NCI-H82 treated with DMSO at 0.1 percent for 48 hours (cell line): Measurements from ENCODE around the gene KLHL17.
"Not testable (repeated sequence)": the region's sequence is repeated elsewhere in the genome, so short reads cannot be mapped to it uniquely, and the experiment has no call there.

Experiments
- DNase-seq: peaks from one replicate; lab custom pipeline; 2025; ENCODE audit not compliant: unreplicated experiment; lab: John Stamatoyannopoulos, UW

KLHL17 gene

DNA sequence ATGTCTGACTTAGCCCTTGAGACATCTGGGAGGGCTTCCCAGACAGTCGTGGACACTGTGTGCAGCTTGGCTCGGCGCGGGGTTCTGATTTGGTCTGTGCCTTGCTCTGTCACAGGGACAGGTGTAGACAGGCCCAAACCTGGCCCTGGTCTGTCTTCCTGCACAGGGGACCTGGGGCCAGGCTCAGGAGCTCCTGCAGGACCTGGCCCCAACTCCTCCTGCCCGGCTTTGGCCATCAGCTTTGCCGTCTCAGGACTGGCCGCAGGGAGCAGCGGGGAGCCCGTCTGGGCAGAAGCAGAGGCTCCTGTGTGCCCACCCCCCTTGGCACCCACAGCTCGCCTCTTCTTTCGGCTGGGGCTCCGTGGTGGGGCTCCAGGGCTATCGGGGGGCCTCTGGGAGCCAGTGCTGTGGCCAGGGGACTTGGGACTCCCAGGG, 19.8 kb downstream of the KLHL17 start:
- no peak for DNase-seq

DNA sequence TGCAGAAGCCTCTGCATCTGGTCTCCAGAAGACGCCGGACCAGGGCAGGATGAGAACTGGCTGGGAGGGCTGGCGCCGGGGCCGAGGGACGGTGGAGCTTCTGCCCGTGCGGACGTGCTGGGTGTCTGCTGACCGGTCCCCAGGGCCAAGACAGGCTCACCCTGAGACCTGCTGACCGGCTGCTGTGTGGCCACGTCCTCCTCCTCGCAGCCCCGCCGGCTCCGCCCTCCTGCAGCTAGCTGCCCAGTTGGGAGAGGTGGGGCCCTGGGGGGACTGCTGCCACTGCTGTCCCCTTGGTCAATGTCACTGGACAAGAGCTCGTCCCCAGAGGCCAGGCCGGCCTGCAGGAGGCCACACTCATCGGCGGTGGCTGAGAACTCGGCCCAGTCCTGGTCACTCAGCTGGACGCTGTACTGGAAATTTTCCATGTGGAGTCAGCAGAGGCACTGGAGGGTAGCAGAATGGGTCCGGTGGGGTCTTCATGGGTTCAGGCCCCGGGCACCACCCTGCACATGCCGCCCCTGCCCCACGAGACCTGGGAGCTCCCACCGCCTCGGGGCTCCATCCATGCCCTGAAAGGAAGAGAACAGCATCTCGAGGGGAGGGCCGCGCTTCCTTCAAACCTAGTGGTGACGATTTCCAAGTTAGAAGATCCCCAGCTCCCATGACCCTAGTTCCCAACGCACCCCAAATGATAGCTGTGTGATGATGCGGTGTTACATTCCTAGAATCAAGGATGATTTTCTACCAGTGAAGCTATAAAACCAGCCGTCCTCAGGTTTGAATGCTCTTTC, 20.4 kb downstream of the KLHL17 start:
- DNase-seq = no peak

DNA sequence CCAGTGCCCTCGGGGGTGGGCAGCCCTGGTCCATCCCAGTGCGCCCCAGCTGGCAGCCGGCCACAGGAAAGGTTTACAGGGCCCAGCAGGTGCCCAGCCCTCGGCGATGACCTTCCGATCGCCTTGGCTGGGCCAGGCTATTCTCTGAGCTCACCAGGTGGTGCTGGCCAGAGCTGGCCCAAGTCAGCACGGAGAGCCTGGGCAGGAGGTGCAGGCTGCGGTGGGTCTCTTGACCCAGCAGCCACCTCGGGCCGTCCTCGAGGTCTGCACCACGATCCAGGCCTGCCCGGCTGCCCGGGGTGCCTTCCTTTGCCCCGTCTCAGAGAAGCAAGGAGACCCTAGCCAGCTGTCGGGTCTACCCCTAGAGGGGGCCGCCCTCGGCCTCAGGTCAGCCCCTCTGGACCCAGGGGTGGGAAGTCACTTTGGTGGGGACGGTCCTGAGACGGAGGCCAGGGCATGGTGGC, 21.1 kb downstream of the KLHL17 start:
- no peak for DNase-seq

DNA sequence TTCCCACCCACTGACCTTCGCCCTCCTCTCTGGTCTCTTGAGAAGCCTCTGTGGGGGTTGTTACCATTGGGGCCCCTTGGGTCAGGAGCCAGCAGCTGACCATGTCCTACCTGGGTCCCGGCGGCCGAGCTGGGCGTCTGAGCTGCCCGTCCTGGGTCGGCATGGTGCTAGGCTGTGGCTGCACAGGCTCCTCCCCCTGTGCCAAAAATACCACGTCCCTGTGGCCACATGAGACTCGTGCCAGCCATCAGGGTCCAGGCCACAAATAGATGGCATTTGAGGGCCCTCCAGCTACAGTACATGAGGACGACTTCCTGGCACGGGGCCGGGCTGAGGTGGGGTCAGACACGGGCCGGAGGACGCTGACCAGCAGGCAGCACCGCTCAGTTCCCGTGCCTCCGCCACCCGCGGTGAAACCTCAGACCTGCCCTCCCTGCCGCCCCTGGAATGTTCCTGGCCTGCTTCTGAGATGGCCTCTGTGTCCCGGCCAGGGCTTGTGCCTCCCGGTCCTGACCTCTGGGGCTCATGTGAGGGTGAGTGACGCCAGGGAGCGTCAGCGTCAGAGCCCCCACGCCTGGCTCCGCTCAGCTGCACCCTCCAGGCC, 21.7 kb downstream of the KLHL17 start, which contains the start of gene PERM1:
Gene PERM1 (minus strand): TSS at position 139 of the 604 bp plus-strand sequence. CDS start 1,064 bp downstream, outside the sequence.
- DNase-seq = no peak

DNA sequence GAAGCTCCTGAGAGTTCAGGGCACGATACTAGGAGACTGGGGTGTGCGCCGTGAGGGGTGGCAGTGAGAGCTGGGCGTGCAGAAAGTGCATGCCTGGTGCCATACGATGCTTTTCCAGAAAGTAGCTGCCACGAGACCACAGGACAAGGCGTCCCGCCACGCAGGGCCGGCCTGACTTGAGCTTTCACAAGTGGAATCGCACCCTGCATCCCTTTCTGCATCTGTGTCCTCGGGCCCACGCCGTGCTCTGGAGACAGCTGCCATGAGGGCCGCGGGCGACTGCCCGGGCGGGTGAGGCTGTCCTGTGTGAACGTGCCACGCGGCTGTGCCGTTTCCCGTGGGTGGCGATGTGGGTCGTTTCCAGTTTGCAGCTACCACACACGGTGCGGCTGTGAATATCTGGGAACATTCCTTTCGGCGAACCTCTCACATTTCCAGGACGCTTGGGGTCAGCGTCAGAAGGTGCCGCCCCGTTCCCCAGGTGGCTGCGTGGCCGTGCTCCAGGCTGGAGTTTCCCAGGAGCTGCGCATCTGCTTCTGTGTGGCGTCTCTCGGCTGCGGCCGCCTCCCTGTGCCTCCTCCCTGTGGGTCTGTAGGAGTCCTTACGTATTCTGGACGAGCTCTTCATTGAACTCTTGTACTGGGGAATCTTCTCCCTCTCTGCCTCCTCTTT, 22.5 kb downstream of the KLHL17 start:
- DNase-seq = no peak

DNA sequence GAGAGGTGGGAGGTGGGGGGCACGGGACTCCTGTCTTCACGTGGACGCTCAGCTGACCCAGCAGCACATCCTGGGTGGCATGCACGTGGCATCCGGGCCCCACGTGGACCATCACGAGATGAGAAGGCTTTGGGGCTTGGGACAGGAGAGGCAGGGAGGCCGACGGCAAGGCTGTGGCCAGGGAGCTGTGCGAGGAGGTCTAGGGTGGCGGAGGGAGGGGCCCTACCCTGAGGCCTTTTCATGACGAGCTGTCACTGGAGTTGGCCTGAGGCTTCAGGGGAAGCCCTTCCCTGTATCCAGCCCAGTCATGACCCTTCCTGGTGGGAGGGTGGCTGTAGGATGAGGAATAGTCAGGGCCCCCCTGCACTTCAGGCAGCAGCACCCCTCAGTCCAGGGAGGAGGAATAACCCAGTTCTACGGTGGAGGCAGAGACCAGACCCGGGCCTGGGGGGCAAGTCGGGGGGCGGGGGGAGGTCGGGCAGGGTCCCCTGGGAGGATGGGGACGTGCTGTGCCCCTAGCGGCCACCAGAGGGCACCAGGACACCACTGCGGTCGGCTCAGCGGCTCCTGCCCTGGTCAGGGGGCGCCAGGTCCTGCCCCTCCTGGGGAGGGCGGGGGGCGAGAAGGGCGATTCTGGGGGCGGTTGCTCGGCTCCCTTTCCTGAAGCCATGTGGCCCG, 23.6 kb downstream of the KLHL17 start:
- DNase-seq = no peak

DNA sequence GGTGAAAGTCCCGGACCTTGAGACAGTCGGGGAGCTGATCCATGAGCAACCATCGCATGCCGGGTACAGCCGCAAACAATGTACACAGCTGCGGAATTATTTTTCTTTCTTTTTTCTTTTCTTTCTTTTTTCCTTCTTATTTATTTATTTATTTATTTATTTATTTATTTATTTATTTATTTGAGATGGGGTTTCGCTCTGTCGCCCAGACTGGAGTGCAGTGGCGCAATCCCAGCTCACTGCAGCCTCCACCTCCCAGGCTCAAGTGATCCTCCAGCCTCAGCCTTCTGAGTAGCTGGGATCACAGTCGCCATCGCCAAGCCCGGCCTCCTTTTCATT, 24.1 kb downstream of the KLHL17 start:
- no peak for DNase-seq

DNA sequence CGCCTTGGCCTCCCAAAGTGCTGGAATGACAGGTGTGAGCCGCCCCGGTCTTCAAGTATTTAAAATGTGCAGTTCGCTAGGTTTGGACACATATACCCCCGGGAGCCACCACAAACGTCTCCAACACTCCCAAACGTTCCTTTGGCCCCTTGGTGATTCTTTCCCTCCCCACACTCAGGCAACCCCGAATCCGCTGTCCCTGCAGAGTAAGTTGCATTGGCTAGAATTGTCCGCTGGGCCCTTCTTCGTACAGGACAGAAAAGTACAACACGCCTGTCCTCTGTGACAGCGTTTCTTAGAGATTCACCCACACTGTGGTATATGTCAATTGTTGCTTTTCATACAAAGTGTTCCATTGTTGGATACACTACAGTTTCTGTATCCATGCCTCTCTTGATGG, 24.7 kb downstream of the KLHL17 start:
- DNase-seq = no peak

DNA sequence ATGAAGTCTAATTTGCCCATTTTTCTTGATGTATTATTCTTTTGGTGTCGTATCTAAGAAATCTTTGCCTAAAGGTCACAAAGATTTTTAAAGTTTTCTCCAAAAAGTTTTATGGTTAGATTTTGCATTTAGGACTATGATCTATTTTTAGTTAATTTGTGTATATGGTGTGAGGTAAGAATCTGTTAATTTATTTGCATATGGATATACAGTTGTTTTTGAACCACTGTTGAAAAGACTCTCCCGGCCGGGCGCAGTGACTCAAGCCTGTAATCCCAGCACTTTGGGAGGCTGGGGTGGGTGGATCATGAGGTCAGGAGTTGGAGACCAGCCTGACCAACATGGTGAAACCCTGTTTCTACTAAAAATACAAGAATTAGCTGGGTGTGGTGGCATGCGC, 27.7 kb downstream of the KLHL17 start:
- DNase-seq = not testable (repeated sequence)

DNA sequence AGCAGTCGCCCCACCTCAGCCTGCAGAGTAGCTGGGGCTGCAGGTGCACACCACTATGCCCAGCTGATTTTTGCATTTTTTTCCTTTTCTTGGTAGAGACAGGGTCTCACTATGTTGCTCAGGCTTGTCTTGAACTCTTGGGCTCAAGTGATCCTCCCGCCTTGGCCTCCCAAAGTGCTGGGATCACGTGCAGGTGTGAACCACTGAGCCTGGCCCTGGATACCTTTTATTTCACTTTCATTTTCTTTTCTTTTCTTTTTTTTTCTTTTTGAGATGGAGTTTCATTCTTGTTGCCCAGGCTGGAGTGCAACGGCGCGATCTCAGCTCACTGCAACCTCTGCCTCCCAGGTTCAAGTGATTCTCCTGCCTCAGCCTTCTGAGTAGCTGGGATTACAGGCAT, 30.9 kb downstream of the KLHL17 start:
- DNase-seq = not testable (repeated sequence)

DNA sequence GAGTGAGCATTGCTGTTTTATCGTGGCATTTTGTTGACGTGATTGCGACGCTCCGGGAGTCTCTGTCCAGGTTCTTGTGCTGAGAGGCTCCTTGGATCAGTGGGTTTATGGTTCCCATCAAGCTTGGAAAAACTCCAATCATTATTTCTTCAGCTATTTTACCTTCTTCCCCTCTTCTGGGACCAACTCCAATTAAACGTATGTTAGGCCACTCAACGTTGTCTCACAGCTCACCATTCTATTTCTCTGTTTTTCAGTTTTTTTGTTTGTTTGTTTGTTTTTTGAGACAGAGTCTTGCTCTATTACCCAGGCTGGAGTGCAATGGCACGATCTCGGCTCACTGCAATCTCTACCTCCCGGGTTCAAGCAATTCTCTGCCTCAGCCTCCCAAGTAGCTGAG, 31.5 kb downstream of the KLHL17 start:
- no peak for DNase-seq

DNA sequence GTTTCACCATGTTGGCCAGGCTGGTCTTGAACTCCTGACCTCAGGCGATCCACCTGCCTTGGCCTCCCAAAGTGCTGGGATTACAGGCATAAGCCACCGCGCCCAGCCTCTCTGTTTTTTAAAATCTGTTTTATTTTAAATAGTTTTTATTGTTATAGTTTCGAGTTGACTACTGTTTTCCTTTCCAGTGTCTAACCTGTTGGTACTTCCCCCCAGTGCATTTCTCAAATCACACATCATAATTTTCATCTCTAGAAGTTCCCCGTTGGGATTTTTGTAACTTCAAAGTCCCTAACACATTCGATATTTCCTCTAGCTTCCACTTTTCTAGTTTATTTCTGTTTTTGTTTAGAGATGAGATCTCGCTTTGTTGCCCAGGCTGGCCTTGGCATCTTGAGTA, 32.0 kb downstream of the KLHL17 start:
- DNase-seq = no peak

DNA sequence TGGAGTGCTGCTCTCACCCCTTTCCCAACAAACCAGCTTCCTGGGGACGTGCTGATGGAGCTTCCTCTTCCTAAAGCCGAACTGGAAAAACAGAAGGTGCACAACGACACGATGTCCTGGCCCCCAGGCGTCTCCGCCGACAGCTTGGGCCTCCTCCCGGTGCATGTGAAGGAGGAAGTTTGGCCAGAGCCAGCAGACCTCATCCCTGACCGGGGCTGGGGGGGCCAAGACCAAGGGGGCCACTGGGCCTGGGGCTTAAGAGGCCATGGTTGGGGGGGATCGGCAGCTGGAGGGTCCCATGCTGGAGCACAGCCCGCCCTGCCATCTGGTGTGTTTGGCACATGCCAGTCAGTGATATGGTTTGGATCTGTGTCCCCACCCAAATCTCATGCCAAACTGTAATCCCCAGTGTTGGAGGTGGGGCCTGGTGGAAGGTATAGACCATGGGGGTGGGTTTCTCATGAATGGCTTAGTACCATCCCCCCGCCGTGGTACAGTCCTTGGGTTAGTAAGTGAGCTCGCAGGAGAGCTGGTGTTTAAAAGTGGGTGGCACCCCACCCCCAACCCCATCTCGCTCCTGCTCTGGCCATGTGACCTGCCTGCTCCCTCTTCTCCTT, 33.1 kb downstream of the KLHL17 start:
- no peak for DNase-seq

DNA sequence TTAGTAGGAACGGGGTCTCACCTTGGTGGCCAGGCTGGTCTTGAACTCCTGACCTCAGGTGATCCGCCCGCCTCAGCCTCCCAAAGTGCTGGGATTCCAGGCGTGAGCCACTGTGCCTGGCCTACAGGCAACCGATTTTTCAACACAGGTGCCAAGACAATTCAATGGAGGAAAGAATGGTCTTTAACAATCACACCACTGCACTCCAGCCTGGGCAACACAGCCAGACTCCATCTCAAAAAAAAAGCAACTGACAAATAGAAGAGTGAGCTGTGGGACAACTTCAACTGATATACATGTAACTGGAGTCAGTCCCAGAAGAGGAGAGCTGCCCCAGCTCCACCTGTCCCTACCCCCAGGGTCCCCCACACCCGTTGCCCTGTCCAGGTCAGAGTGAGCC, 34.2 kb downstream of the KLHL17 start:
- not testable (repeated sequence) for DNase-seq

DNA sequence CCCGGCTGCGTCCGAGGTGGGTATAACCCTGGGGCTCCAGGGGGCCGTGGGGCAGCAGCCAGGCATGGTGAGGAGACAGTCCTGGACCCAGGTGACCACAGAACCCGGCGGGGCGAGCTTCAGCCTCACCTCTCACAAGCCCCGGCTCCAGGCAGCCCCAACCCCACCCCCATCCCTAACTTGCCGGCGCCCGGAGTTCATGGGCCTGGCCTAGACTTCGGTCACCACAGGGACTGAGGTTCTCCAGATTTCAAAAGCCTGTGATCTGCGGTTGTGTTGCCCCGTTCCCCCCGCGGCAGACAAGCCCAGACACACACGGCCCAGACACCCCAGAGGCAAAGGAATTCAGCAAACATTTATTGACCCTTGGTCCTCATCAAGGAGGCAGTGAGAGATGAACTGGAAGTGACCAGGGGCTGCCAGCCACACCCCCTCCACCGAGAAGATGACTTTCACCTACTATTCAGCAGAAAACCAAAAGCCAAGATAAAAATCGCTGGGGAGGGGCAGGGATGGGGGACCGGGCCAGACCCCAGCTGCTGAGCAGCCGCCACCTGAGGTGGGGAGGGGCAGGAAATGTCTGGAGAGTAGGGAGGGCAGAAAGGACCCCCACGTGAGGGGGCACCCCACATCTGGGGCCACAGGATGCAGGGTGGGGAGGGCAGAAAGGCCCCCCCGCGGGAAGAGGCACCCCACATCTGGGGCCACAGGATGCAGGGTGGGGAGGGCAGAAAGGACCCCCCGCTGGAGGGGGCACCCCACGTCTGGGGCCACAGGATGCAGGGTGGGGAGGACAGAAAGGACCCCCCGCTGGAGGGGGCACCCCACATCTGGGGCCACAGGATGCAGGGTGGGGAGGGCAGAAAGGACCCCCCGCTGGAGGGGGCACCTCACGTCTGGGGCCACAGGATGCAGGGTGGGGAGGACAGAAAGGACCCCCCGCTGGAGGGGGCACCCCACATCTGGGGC, 35.6 kb downstream of the KLHL17 start:
- DNase-seq = no peak

DNA sequence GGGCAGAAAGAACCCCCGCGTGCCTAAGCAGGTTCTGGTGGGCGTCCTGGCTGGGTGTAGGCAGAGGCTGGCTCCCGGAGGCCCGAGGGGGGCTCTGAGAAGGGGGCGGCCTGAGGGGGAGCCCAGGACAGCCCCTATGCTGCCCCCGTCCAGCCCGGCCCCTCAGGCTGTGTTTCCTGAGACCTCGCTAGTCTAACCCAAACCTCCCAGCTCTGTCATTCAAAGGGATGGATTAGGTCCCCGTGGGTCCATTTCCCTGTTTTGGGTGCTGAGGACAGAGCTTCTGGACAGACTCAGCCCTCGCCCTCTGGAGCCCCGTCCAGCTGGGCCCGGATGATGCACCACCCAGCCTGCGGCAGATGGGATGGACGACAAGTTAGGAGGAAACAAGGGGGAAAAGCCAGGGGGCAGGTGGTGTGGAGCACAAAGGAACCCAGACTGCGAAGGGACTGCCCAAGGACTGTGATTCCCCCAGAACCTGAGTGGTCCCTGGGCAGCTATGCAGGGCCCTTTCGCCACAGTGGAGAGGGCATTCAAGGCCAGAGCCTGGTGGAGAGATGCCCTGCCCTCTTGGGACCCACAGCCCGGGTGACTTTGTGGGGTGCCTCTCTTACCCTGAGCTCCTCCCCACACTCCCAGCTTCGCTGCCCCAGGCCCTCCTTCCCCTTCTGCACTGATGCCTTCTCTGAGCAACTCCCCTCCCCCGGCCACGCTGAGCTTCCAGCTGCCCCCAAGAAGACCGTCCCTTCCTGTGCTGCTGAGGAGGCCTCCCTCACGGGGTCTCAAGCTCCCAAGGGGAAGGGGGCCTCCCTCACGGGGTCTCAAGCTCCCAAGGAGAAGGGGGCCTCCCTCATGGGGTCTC, 36.7 kb downstream of the KLHL17 start:
- DNase-seq = no peak

DNA sequence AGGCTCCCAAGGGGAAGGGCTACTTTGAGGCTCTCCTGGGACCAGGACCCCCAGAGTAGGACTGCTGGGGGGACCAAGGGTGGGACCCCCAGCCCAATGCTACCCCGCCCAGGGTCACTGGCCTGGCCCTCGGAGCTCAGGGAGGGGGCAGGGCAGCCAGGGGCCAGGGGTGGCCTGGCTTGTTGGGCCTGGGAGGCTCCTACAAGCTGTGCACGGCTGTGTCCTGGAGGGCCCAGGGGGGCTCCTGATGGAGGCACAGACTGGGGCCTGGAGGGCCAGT, 37.3 kb downstream of the KLHL17 start:
- DNase-seq = no peak

DNA sequence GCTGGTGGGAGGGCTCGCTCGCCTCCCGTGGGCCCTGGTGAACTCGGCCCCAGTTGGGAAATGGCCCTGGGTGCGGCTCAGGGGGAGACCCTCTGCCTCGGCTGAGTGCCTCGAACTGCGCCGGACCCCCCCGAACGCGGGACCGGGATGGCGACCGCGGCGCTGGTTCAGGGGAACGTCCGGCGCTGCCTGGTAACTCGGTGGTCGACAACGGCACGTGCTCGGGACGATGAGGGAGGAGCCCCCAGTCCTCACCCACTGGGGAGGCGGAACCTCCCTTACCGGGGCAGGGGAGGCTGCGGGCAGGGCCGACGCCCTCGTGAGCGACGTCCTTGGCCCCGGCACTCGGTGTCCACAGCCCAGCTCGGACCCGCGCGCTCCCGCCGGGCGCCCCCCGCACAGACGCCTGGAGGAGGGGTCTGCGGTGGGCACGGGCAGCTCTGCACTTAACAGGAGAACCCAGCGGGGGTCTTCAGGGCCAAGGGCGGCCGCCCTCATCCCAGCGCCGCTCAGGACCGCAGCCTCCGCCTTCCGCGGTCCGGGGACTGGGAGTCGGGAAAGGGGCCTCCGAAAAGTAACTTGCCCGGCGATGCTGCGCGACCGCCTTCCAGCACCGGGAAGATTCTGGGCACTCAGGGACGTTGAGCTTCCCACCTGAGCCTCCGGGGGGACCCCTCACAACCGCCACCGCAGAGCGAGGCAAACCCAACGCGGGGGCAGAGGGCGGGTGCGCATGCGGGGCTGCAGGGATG, 37.8 kb downstream of the KLHL17 start:
- DNase-seq = no peak

DNA sequence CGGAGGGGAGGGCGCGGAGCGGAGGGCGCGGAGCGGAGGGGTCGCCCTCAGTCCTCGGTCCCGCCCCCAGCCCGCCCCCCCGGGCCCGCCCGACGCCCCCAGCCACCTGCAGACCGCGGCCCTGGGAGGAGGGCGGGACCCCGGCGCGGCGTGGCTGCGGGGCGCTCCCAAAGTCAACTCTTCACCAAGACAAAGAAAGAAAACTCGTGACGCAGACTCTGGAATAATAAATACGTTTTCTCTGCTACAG, 38.3 kb downstream of the KLHL17 start:
- no peak for DNase-seq
